NCI-H2196 (cell line): ENCODE data around the gene USPL1.
A peak's percentile ranks its signal among the peaks of the same experiment; 100 is the strongest.
"Not testable (repeated sequence)": the region's sequence is repeated elsewhere in the genome, so short reads cannot be mapped to it uniquely, and the experiment has no call there.

Experiments
- DNase-seq: peaks from one replicate; lab custom pipeline; 2025; ENCODE audit not compliant: unreplicated experiment; lab: John Stamatoyannopoulos, UW

The USPL1 gene

GRCh38 chr13:30617315-30618185, at the start of gene USPL1:
TSS of gene USPL1 (plus strand) at chr13:30617920. CDS start at chr13:30621141, 3,221 bp downstream.
- peak; percentile 87 for DNase-seq

DNA sequence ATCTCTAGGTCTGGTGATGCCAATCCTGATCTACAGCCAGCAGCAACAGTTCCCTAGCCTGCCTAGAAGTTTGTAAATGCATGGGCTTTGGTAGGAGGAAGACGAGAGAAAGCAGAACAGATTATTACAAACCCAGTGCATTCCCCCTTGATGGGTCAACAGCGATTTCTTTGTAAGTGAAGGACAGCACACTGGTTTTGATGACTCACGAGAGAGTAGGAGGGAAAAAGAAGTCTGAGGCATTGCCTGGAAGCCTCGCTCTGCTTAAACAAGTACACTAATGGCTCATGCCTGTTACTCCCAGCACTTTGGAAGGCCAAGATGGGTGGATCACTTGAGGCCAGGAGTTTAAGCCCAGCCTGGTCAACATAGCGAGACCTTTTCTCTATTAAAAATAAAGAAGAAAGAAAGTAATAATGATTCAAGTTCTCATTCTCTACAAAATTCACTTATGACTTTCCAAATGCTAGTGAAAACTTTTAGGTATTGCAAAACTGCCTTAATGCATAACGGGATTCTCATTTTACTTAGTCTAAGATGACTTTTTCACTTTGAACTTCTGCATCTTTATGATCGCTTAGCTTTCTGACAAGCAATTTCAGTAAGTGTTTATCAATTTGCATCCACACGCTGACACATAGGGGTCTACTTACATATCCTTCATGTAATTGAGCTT, 47.7 kb upstream of the USPL1 start:
- DNase-seq, result no peak

- DNase-seq, result no peak
These were observed 47.0 kb upstream of the USPL1 start for GRCh38 chr13:30570691-30571090.

DNA sequence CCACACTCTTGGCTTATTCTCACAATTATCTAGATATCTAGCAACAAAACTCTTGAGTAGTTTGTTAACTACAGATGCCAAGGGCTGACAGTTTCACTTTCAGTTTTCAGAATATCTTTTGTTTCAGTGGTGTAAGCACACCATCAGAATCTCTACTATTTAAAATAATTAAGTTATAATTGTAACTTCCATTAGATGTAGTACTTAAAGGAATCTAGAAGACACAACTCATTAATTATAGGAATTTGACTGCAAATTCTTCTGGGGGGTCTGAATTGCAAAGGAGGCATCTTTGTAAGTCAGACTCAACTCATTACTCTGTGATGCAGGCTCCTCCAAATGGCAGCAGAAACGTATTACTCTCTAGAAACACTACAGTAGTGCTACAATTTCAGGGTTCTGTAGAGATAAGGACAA, 44.9 kb upstream of the USPL1 start:
- DNase-seq, result peak; percentile 11

GRCh38 chr13:30576528-30576927, 41.2 kb upstream of the USPL1 start:
- no peak for DNase-seq

GRCh38 chr13:30577401-30577852, 40.3 kb upstream of the USPL1 start:
- no peak for DNase-seq

GRCh38 chr13:30580852-30581502, 36.7 kb upstream of the USPL1 start:
- no peak for DNase-seq

DNA sequence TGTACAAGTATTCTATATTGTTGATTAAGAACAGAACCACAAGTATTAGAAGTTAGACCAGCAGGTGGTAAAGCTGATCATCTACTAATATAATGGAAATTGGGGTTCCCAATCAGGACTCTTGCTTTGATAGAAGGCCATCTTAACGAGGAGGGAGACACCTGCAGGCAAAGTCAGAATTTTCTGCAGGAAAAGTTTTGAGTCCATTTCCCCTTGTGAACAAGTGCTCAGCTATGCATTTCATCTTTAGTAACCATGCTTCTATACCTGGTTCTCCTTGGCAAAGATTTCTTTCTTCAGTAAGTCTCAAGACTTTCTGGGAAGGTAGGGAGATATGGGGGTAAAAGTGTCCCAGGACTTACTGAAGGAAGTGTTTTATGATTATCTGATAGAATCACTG, 36.1 kb upstream of the USPL1 start:
- no peak for DNase-seq

GRCh38 chr13:30584051-30584731, 33.5 kb upstream of the USPL1 start:
- DNase-seq, result no peak

DNA sequence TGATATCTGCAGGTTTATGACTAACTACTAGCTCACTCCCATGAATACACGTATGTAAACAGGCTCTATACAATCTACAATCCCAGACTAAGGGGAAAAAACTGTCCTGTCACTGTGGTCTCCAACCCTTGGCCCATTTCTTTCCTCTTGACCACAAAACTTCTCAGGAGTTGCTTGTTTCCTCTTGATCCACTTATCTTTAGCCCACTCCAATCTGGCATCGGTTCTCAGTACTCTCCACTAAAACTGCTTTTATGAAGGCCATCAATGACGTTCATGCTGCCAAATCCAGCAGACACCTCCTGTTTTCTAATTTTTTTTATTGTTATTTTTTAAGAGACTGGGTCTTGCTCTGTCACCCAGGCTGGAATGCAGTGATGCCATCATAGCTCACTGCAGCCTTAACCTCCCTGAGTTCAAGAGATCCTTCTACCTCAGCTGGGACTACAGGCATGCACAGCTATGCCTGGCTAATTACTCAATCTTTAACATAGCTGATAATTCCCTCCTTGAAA, 31.9 kb upstream of the USPL1 start:
- DNase-seq, result no peak

DNA sequence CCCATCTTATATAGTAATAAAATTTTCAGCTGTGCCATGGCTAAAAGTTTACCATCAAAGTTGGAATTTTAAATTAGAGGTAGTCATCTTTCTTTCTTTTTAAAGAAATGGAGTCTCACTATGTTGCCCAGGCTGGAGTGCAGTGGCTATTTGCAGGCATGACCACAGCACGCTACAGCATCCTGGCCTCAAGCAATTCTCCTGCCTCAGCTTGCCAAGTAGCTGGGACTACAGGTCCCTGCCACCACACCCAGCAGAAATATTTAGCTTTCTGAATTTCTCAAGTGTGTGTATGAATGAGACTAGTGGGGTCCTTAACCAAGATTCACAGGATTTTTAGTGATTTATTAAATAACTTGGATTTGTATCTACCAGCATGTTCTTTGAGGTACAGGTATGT, 30.5 kb upstream of the USPL1 start:
- DNase-seq, result no peak

DNA sequence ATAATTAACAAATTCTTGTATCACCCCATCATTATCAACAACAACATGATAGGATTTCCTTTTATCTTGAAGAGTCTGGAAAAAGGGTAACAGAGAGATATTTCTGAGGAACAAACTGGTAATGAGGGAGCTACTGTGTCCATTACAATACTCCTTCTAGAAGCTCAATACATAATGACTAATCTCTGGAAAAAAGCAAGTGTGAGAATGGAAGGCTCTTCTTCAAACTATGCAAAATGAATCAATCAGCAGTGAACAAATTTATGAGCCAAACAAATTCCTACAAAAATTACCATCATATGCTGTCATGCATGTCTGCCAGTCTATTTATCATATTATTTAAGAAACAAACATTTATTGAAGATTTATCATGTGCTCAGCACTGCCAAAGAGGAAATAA, 30.0 kb upstream of the USPL1 start:
- DNase-seq, result no peak

- no peak for DNase-seq
These were observed 24.7 kb upstream of the USPL1 start for GRCh38 chr13:30593001-30593400.

DNA sequence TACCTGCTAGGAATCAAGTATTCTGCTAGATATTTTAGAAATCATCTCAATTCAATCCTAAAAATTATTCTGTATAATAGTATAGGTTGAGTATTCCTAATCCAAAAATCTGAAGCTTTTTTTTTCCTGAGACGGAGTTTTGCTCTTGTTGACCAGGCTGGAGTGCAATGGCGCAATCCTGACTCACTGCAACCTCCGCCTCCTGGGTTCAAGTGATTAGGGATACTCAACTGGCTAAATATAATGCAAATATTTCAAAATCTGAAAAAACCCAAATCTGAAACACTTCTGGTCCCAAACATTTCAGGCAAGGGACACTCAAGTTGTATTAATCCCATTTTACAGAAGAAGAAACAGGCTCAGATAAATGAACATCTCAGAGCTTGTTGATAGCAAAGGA, 17.2 kb upstream of the USPL1 start:
- no peak for DNase-seq

GRCh38 chr13:30601836-30602235, 15.9 kb upstream of the USPL1 start:
- DNase-seq, result no peak

GRCh38 chr13:30605052-30605451, 12.7 kb upstream of the USPL1 start:
- no peak for DNase-seq

GRCh38 chr13:30607186-30607585, 10.5 kb upstream of the USPL1 start:
- DNase-seq, result not testable (repeated sequence)

- DNase-seq, result peak; percentile 2
These were observed 9.8 kb upstream of the USPL1 start for GRCh38 chr13:30607908-30608307.

- DNase-seq, result no peak
These were observed 9.4 kb upstream of the USPL1 start for GRCh38 chr13:30608364-30608763.

DNA sequence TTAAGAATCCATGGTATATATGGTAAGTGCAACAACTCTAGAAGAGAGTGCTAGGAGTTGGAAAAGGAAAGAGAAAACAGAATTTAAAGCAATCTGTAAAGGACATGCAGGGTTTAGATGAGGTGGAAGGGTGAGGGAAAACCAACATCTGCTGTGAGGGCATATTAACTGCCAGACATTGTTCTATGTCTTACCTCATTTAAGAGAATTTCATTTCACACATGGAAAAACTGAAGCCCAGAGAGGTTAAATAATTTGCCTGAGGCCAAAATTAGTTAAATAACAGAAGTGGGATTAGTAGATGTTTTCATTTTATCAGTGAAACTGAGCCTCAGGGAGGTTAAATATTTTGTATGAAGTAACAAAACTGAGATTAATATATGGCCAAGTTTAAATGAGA, 7.4 kb upstream of the USPL1 start:
- no peak for DNase-seq

DNA sequence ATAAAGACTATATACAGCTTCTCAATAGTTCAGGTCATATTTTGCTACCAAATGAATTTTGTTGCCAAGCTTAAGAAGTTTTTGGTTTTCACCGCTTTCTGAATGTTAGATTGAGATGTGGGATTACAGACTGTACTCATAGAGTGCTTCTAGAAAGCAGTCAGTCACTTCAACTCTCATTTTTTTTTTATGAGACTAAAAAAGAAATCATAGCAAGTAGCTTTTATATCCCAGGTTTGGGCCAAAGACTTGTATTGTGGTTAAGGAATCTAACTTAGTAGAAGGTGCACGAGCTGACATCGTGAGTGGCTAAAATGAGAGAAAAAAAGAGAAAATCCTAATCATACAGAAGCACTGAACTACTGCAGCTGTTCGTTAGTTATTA, 2.2 kb upstream of the USPL1 start:
- DNase-seq, result no peak
